COLO668 (cell line): Measurements from ENCODE around the gene IL1RAPL2.

Source experiments
- DNase-seq: peaks from one replicate; lab custom pipeline; 2025; ENCODE audit not compliant: unreplicated experiment; lab: John Stamatoyannopoulos, UW

Gene IL1RAPL2

DNA sequence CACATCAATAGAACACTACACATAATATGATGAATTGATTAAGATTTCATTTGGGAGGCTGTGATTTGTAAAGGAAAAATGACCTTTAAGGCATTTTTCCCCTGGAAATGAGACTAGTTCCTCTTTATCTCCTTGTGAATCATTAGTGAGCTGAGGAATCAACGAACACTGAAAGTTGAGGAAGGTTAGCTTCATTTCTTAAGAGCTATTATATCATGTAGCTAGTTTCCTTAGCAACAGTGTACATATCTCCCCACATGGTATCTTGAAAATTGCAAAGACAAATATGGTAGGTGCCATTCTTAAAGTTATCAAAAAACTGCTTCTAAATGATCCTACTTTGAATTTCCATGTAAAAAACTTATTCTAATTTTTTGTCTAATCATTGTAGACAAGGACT lies 1128.8 kb downstream of the IL1RAPL2 start:
- no peak for DNase-seq

DNA sequence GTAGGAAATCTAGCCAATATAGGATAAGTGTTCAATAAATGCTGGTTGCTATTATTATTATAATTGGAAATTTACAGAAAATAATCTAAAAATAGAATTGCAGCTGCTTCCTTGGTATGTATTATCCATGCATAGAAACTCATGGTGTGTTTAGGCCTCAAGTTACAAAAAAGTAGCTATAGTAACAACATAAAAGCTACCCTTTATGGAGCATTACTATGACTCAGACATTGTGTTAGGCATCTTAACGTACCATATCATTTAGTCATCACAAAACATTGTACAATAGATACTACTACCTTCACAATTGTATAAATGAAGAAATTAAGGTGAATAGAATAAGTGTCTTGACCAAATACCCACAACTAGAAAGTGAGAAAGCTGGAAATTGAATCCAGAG lies 1129.5 kb downstream of the IL1RAPL2 start:
- DNase-seq, result no peak

DNA sequence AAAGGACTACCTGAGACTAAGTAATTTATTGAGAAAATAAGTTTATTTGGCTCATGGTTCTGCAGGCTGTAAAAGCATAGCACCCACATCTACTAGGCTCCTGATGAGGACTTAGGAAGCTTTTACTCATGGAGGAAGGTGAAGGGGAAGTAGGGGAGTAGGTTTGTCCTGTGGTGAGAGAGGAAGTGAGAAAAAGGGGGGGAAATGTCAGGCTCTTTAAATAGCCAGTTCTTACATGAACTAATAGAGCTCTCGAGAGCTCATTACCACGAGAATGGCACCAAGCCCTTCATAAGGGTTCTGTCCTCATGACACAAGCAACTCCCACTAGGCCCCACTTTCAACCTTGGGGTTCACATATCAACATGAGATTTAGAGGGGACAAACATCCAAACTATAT lies 1130.9 kb downstream of the IL1RAPL2 start:
- no peak for DNase-seq

DNA sequence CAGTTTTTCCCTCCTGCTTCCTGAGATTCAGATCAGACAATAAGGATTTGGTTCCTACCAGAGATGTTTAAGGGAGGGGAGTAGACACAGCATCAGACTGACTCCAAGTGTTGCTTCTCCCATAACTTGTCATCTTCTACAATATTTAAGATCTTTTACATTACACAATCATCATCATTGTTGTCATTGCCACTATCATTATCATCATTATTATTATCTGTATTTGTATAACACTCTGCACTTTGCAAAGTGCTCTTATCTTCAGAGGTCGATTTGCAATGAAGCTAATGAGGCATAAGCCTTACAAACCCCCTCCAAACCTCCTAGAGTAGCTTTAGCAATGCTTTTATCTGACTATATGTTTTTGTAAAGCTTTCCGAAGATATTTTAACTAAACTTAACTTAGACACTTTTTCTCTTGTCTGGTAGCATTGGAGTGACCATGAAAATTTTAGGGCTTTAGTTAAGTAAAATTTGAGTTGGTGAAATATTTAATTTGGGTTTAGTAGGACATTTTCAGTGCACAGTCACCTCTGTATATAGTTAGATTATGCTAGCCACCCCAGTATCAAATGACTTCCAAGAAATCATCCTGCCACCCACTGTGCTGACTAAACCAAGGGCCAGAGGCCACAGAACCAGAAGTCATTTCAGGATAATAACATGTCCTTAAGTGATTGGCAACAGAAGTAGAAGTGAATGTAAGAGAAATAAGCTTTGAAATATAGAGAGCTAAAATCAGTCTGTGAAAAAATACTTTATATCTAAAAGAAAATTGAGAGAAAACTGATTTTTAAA lies 1132.2 kb downstream of the IL1RAPL2 start:
- DNase-seq, result no peak

DNA sequence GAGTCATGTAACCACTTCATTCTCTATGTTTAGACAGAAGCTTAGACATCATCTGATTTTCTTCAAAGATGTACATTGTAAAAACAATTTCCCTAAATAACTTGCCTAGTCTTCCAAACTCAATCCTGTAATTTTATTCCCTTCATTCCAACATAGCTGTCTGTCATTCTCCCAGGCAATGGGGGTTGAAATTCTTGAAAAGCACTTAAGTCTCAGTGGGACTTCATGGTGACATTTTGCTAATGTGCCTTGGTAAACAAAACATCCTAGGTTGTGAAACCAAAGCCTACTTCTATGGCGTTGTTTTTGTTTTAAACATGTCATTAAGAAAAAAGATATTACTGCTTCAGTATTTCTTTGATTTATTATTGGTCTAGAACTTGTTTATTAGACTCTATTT lies 1134.3 kb downstream of the IL1RAPL2 start:
- no peak for DNase-seq

DNA sequence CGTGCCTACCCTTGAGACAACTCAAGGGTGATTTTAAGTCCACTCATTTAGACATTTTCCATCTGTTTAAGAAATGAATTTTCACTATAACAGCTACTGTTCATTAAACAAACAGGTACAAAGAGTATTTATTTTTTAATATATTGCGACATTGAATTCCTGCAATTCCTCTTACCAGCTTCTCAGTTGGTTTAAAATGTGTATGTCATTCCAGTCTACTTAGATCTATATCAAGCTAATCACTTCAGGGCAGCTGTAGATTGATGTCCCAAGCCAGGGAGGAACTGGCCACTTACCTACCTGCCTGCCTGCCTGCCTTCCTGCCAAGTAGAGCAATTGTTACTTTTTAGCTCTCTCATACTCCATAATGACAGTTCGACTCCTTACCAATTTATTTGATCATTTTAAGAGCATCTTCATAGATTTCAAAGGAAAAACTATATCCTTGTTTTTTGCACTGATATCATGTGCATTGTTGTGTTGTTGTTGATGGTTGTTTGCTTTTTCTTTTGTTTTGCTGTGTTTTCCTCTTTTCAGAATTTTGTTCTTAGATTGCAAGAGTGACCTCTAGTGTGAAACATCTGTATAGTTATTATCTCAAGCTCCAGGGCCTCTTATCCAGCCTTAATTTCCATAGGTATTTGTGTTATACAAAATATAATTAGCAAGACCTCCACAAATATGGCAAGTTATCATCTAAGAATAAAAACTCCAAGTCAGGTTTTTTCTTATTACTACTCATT lies 1135.5 kb downstream of the IL1RAPL2 start:
- DNase-seq, result no peak

DNA sequence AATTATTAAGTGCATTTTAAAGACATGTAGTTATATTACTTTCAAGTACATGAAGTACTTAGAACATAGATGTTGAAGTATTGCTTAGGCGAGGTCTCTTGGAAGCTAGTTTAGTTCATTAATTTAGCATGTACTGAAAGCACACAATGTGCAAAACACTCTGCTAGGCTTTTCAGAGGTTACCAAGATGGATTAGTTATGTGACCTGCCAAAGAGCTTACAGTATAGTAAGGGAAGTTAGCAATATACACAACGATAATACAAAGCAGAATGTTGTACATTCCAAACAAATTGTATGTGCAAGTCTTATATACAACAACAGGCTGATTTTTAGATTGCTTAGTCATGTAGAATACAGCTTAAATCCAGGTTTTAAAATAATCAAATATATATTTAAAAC lies 1137.9 kb downstream of the IL1RAPL2 start:
- DNase-seq, result no peak

DNA sequence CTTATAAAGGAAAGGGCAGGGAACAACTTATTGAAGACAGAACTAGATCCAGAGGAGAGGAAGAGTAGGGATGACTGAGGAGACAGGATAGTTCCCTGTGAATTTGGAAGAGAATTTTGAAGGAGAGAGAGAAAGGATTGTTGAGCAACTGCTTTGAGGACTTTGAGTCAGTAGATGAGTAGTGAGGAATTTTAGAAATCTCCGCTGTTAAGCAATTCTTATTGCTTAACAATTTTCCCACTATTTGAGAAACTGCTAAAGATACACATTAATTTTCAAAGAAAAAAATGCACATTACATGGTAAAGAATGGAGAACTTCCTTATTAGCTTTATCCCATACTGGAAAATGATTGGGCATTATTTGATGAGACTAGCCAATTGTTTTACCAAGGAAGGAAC lies 1140.0 kb downstream of the IL1RAPL2 start:
- DNase-seq, result no peak

DNA sequence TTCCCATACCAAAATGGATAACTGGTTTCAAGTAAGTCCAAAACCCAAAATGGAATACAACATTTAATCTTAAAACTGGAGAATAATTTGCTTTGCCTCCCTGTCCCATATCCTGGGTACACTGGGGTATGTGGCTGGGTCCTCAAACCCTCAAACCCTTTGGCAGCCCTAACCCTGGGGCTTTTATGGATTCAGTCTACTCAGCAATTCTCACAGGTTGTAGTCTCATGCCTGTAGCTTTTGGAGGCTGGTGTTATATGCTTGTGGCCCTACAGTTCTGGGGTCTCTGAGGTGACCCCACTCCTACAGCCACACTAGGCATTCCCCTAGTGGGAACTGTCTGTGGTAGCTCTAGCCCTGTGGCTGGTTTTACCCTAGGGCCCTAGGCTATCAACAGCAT lies 1145.8 kb downstream of the IL1RAPL2 start:
- DNase-seq, result no peak

DNA sequence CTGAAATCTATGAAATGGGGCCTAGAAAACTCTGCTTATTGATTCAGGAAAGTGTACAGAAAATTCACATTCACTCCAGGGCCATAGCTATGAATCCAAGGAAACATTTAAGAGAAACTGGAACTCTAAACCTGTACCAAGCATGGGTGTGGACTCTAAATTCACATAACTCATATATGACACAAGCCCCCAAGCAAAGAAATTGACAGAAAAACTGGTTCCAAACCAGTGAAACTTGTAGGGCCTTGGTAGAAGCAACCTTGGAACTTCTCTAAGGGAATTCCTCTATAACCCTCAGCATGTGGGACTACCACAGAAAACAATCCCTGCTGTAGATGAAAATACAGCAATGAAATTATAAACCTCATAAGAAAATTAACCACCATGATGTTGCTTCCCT lies 1149.7 kb downstream of the IL1RAPL2 start:
- no peak for DNase-seq

DNA sequence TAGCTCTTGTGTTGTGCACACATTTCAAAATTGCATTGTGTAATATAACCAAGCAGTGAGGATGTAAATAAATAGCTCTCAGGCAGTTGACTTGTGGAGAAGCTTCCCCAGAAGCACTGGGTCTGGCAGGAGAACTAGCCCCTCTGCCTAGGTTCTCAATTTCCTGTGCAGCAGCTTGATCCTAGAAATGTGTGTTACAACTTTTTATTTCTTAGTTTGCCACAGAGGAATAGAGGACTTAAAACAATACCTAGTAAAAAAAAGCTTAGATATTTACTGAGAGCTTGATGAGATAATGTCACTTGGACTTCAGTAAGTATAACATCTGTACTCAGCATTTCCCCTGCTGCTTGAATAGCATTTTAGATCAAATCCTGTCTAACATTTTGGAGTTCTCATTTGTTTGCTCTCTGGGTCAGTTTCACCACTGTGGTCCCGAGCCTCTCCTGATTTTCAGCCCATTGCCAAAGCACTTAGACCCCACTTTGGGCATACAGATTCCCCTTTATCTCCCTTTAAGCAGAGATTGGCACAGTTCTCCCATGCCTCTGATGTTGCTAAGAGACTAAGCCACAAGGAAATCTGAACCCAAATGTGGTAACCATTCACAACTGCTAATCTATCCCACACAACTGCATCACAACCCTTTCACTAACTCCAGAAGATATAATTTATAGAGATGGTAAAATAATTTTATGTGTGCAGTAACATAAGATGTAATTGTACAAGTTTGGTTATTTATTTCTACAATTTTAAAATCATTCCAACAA lies 1158.2 kb downstream of the IL1RAPL2 start:
- DNase-seq, result no peak

DNA sequence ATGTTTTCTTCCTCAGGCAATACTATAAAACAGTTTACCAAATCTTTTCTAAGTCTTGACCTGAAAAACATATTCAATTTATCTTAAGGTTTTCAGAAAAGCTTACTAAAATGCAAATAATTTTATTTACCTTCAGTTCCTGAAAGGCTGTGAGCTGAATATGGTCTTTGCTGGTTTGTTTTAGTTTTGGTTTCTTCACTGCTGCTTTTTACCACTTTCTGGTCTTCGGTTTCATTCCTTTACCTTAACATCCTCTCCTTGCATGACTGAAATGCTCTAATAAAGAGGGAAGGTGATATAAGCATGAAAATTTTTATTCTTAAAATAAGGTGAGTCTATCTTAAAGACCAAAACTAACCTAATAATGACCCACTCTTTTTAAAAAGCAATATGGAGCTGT lies 1159.2 kb downstream of the IL1RAPL2 start:
- no peak for DNase-seq

DNA sequence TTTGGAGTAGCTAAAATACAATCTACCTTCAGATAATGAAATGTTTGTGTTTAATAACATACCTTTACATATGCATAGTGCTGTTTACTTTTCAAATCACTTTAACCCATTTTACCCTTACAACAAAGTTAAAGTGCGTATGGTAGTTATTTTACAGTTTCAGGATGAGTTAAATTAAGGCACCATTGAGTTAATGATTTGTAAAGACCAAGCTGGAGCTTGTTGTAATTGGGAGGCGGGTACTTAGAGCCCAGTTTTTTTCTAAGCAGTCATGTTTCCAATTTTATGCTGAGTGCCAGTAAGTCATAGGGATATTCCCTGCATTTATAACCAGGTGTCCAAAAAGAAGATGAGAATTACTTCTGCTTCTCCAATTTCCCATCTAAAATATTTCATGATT lies 1172.2 kb downstream of the IL1RAPL2 start:
- DNase-seq, result no peak

DNA sequence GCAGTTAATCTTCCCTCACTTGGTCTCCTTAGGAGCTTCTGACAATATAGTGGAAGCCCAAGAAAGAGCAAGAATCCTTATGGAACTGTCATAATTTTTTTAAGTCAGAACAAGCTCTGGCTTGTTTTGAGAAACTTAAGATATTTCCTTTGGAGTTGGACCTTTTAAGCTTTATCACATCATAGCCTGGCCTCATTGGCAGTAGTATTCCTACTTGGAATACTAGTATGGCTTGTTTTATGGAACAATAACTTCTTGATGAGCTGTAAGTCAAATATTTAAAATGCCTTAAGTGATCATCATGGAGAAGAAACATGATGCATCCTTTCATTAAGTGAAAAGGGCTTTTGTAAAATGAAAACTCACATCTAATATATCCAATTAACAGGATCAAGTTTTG lies 1178.3 kb downstream of the IL1RAPL2 start:
- DNase-seq, result no peak

DNA sequence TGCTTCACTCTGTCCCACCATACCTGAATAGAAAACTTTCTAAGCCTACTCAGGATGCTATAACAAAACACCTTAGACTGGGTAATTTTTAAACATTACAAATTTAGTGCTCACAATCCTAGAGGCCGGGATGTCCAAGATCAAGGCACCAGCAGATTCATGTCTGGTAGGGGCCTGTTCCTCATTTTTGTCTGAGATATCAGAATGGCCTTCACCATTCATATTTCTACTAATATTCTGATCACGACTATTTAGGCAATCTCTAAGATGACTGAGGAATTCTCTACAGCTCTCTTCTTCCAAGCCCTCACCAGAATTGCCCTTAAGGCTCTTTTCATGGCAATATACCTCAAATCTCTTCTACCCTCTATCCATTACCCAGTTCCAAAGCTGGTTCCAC lies 1178.9 kb downstream of the IL1RAPL2 start:
- no peak for DNase-seq

DNA sequence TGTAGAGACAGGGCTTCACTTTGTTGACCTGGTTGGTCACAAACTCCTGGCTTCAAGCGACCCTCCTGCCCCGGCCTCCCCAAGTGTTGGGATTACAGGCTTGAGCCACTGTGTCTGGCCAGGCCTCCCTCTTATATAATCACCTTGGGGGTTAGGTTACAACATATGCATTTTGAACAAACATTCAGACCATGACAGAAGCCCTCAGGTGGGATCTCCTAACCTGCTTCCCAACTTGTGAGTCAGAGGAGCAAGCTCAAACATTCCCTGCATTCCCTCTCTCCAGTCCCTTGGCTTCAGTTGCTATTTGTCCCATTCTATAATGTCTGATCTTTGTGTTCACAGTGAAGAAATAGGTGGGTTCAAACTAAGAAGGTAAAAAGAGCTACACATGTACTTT lies 1179.9 kb downstream of the IL1RAPL2 start:
- DNase-seq, result no peak

DNA sequence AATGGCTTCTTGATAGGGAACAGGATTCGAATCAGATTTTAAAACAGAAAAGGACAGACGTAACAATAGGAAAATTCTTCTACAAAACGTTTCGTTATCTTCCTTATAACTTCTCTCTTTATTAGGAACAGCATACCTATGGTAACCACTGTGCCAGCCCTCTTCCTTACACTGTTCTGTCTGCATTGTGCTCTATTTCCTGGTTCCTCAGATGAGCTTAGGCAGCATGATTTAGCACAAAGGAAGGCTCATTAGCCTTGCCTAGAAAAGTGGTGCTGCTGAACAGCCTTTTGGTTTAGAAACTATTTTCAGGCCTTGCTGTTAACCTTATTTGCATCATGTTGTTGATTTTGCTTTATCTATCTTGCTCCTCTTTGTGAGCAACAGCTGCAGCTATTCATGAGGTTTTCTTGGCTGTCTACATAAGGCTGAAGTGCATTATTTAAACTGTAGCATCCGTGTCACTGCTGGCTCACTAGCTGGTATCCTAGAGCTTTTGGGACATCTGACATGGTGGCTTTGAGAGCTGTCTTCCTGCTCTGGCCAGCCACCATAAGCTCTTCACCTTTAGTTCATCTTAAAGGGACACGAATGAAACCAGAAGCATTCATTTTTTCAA lies 1186.4 kb downstream of the IL1RAPL2 start:
- no peak for DNase-seq

DNA sequence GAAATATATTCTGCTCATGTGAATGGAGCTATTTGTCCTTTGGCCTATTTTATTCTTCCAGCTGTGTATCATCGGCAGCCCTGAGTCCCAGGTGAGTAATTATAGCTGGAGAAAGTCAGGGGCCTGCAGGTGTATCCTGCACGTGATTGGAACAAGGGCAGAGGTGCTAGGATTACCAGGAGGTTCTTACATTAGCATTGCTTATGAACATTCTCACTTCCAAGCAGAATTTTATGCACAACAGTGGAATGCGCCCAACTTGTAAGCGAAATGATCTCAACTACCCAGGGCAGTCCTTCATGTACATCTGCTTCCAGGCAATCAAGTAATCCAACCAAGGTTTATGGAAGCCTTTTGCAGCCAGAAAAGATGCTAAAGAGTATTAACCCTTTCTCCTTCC lies 1187.4 kb downstream of the IL1RAPL2 start:
- DNase-seq, result no peak

DNA sequence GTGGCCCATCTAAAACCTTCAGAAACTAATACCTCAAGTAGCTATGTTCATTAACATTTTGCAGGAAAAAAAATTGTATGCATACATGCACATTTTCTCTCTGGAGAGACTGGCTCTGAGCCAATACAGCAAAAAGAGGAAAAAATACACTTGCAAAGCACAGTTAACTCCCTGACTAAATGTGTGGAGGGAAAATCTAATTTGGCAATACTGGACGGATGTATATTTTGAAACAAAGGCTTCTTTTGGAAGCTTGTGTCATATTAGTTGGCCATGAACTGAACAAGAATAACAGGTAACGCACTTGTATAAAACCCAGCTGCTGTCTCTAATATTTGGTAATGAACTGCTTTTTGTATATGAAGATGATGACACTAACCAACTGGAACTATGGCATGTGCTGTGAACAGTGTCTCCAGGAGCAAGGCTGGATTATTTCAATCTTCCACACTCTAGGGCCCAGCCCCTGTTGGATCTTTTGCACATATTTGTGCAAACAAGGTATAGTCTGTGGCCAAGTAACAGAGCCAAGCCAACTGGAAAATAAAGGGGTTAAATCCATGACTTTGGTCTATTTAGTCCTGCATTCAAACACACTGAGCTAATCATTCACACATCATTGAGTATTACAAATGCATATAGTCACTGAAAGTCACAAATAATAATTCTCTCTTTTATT lies 1188.4 kb downstream of the IL1RAPL2 start:
- no peak for DNase-seq

DNA sequence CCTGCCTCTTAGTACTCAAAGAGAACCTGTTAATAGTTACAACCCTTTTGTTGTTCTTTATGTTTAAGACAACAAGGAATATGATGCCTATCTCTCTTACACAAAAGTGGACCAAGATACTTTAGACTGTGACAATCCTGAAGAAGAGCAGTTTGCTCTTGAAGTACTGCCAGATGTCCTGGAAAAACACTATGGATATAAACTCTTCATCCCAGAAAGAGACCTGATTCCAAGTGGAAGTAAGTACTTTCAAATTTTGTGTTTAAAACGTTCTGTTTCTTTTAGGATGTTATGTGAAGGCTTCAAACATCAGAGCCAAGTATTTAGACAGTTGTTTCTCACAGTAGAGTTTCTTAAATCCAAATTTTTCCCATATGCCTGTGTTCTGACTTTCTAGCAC lies 1189.1 kb downstream of the IL1RAPL2 start:
- no peak for DNase-seq

DNA sequence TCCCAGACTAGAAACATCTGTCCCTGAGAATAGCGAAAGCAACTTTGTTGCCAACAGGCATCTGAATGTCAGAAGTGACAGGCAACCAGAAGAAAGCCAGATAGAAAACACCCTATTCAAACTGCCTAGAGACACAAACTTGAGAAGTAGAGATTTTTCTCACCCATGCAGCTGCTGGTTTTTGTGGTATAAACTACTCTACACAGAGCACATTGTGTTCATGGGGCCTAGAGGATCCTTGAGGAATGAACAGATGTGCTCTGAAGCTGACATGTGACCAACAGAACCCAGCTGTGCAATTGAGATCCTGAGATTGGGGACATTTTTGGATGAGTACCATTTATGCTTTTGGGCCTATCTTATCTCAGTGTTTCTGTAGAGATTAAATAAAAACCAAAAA lies 1192.8 kb downstream of the IL1RAPL2 start:
- no peak for DNase-seq
